ENCODE results near the gene IER2.
"Not testable (repeated sequence)": the region's sequence is repeated elsewhere in the genome, so short reads cannot be mapped to it uniquely, and the experiment has no call there.

IER2 gene

DNA sequence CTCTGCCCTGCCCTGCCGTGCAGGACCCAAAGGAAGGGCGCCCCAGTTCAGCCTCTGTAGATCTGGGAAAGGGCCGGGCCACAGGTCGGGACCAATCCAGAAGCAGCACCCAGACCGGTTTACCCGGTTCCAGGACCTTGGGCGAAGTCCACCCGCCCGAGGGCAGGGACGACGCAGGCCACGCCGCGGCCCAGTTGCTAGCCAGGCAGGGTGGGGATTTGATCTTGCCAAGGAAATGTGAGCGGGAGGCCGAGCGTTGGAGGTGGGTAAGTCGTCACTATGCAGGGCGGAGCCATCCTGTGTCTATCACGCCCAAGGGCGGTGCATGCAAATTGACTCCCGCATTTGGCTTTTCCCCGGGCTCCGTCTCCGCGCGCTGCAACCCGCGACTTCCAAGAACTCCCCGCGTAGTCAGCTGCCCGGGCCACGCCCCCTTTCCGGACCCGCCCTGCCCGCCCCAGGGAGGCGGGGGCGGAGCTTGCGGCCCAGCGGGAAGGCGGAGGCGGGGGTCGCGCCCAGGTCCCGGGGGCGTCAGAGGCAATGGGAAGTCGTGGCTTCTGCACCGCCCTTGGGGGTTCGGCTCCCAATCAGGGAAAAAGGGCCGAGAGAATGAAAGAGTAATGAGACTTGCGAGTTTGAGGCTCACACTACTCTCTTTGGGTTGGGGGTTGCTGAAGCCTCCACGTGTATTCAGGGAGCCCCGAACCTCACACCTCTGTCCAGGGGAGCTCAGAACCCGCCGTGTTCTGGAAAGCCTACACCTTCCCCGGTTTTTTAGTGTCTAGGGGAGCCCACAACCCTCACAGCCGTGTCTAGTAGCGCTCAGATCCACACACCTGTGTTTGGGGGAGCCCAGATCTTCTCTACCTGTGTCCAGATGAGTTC lies 12.8 kb downstream of the IER2 start:
- no peak for TF ChIP-seq Cebpa-rat (IDR thresholded peaks at IDR 0.05)
- Histone ChIP-seq H3K4me3 (peak overlapping the region; percentile 41 to 69 (median 57)), H3K27ac (peak overlapping the region; percentile 90 to 100 (median 97)), H3K27me3 (no peaks in the 10 kb centered on the region), H3K4me1 (peaks cover 90 to 98% (median 96%) of the 10 kb centered on the region in 10 experiments), H3K36me3 (no peaks in the 10 kb centered on the region), H3K9ac (peak overlapping the region; percentile 84 to 95 (median 87)), H3K4me2 (peak overlapping the region; percentile 88 to 99 (median 97)), H3K9me3 (replicated peaks in 1 of 11) (no peaks in the 10 kb centered on the region), H4K20me1 (no peaks in the 10 kb centered on the region)

DNA sequence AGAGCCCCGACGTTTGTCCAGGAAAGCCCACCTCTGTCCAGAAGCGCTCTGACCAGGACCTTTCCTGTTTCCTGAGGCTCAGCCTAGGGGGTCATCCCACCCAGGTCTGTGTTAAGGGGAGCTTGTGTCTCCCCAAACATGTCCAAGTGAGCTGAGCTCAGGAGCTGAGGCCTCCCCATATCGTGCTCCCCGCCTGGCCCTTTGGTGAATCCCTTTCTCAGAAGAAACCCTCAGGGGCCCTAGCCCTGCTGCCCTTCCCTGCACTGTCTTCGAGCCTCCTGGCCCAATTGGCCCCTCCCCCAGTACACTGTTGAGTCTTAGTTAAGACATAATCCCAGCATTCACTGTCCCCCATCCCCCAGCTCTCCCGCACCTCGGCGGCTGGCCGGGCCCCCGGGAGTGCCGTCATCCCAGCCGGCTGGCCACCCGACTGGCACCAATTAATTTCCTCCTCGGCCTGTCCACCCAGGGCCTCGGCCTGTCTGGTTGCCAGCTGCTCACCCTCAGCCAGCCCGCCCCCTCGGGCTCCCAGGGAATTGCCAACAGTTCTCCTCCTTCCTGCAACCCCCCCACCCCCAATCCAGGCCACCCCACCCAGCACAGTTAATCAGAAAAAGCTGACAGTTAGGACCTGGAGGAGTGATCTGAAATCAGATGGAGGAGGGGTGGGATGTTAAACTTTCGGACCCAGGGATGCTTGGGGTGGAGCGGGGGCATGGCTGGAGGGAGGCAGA lies 13.6 kb downstream of the IER2 start:
- peak overlapping the region; percentile 84 to 95 (median 87) for H3K9ac ChIP-seq
- H3K27me3 ChIP-seq, result no peaks in the 10 kb centered on the region
- no peaks in the 10 kb centered on the region for H3K9me3 ChIP-seq (replicated peaks in 1 of 11)
- peaks cover 90 to 98% (median 96%) of the 10 kb centered on the region in 10 experiments for H3K4me1 ChIP-seq
- no peak for TF ChIP-seq Cebpa-rat (IDR thresholded peaks at IDR 0.05)
- peak overlapping the region; percentile 41 to 69 (median 56); a peak in 19 of 20 replicates for H3K4me3 ChIP-seq
- H3K27ac ChIP-seq, result peak overlapping the region; percentile 90 to 100 (median 97)
- no peaks in the 10 kb centered on the region for H4K20me1 ChIP-seq
- peak overlapping the region; percentile 88 to 99 (median 97) for H3K4me2 ChIP-seq
- H3K36me3 ChIP-seq, result no peaks in the 10 kb centered on the region

DNA sequence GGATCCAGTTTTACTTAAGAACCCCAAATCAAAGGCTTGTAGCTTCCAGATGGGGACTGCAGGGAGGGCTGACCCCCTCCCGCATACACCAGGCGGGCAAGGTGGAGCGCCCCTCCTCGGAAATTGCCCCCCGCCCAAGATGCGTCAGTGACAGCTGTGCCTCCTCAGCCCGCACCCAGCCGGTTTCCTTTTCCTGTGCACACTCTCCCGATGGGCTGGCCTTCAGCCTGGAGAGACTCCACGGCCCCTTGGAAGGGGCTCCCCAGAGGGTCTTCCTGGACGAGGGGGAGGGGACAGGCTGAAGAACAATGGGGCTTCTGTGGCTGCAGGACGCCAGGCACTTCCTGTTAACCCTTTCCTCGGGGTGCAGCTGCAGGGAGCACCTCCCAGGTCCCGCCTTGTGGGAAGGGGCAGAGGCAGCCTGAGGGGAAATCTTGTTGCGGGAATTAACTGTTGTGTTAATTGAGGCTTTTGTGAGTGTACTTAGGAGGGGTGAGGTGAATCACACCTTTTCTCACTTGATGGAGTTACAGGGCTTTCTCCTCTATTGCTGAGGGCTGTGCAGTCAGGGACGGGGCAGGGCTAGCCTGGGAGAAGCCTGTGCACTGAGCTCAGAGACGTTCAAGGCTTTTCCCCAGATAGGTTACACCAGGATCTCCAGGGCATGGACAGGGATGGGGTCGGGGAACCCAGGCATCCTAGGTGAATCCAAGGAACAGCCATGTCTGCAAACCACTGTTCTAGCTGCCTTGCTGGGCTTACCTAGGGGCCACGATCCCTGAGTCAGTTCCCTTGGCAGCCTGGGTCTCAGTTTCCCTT lies 14.3 kb downstream of the IER2 start:
- TF ChIP-seq Cebpa-rat (IDR thresholded peaks at IDR 0.05), result no peak
- no peaks in the 10 kb centered on the region for H3K9me3 ChIP-seq (replicated peaks in 1 of 11)
- peak overlapping the region; percentile 28 to 69 (median 55); a peak in 17 of 20 replicates for H3K4me3 ChIP-seq
- H3K27ac ChIP-seq, result peak overlapping the region; percentile 90 to 100 (median 97)
- H3K9ac ChIP-seq, result peak overlapping the region; percentile 84 to 95 (median 87)
- peak overlapping the region; percentile 88 to 99 (median 97) for H3K4me2 ChIP-seq
- no peaks in the 10 kb centered on the region for H3K36me3 ChIP-seq
- no peaks in the 10 kb centered on the region for H4K20me1 ChIP-seq
- H3K27me3 ChIP-seq, result no peaks in the 10 kb centered on the region
- H3K4me1 ChIP-seq, result peaks cover 94 to 98% (median 96%) of the 10 kb centered on the region in 10 experiments

DNA sequence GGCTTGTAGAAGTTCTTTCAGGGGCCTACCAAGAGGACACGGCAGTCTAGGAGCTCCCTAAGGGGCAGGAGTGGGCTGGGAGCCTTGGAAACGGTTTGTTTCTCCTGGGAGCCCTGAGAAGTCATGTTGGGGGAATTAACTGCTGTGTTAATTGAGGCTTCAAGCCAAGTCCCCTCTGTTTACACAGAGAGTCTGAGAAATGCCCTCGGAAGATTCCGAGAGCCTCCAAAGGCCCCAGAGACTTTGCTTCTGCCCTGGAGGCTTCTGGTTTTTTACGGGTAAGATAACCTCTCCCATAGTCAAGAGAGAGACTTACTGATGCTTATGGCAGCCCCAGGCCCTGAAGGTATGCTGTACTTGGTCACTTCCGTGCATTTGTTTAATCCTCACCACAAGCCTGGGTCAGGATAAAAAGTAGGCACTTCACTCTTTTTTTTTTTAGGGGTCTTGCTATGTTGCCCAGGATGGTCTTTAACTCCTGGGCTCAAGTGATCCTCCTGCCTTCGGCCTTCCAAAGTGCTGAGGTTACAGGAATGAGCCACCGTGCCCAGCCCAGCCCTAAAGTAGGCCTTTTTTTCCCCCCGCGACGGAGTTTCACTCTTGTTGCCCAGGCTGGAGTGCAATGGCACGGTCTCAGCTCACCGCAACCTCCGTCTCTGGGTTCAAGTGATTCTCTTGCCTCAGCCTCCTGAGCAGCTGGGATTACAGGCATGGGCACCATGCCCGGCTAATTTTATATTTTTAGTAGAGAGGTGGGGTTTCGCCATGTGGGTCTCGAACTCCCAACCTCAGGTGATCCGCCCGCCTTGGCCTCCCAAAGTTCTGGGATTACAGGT lies 15.2 kb downstream of the IER2 start:
- H3K9ac ChIP-seq, result peak overlapping the region; percentile 84 to 95 (median 87); a peak in 21 of 22 replicates

DNA sequence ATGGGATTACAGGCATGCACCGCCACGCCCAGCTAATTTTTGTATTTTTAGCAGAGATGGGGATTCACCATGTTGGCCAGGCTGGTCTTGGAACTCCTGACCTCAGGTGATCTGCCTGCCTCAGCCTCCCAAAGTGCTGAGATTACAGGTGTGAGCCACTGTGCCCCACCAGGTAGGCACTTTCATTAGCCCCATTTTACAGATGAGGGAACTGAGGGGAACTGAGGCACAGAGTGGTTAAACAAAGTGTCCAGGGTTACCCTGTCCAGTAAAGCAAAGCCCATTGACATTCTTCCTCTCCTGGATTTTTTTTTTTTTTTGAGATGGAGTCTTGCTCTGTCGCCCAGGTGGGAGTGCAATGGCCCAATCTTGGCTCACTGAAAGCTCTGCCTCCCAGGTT lies 15.9 kb downstream of the IER2 start:
- Histone ChIP-seq H3K9ac (peak overlapping the region in 10 of 11 experiments; percentile 75 to 95 (median 88); a peak in 18 of 22 replicates), H3K27ac (peak overlapping the region in 10 of 11 experiments; percentile 96 to 100 (median 97); a peak in 20 of 22 replicates), H3K4me2 (peak overlapping the region; percentile 88 to 99 (median 97)), H3K4me1 (peaks cover 91 to 98% (median 96%) of the 10 kb centered on the region in 10 experiments)
- not testable (repeated sequence) for H3K4me3 ChIP-seq; H3K9me3 ChIP-seq (replicated peaks in 1 of 11); H3K36me3 ChIP-seq; H4K20me1 ChIP-seq; H3K27me3 ChIP-seq

More for the DNA sequence above, 15.2 kb downstream of the IER2 start:
- H3K4me1 ChIP-seq, result peaks cover 94 to 98% (median 96%) of the 10 kb centered on the region in 10 experiments
- H3K4me3 ChIP-seq, result peak overlapping the region in 8 of 10 experiments; percentile 44 to 69 (median 56); a peak in 15 of 20 replicates
- no peak for TF ChIP-seq Cebpa-rat (IDR thresholded peaks at IDR 0.05)
- no peaks in the 10 kb centered on the region for H3K36me3 ChIP-seq
- no peaks in the 10 kb centered on the region for H4K20me1 ChIP-seq
- H3K27me3 ChIP-seq, result no peaks in the 10 kb centered on the region
- H3K27ac ChIP-seq, result peak overlapping the region; percentile 90 to 100 (median 97)
- H3K9me3 ChIP-seq (replicated peaks in 1 of 11), result no peaks in the 10 kb centered on the region
- H3K4me2 ChIP-seq, result peak overlapping the region; percentile 88 to 99 (median 97)

DNA sequence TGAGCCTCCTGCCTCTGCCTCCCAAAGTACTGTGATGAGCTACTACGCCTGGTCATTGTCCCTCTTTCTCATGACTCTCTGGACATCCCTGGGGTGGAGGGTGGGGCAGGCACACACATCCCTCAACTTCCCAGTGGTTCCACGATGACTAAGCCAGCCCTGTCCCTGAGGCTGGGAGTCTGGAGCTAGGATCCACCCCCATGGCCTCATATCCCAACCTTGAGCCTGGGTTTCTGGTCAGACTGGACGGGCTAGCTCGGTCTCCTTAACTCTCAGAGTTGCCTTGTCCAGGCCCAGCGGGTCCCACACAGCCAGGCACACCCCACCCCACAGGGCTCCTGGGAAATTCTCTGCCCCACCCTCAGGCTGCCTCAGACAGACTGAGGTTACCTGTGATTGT lies 19.6 kb downstream of the IER2 start:
- peak overlapping the region; percentile 88 to 99 (median 97) for H3K4me2 ChIP-seq
- peak overlapping the region; percentile 8 to 100 (median 97); a peak in 20 of 22 replicates for H3K27ac ChIP-seq
- H3K4me1 ChIP-seq, result peaks cover 88 to 100% (median 97%) of the 10 kb centered on the region in 10 experiments
- H3K27me3 ChIP-seq, result no peaks in the 10 kb centered on the region
- no peak overlapping the region for H3K4me3 ChIP-seq
- no peaks in the 10 kb centered on the region for H3K9me3 ChIP-seq (replicated peaks in 1 of 11)
- H3K9ac ChIP-seq, result peak overlapping the region in 8 of 11 experiments; percentile 10 to 95 (median 88); a peak in 12 of 22 replicates
- H4K20me1 ChIP-seq, result no peaks in the 10 kb centered on the region
- no peak for TF ChIP-seq Cebpa-rat (IDR thresholded peaks at IDR 0.05)
- H3K36me3 ChIP-seq, result no peaks in the 10 kb centered on the region

DNA sequence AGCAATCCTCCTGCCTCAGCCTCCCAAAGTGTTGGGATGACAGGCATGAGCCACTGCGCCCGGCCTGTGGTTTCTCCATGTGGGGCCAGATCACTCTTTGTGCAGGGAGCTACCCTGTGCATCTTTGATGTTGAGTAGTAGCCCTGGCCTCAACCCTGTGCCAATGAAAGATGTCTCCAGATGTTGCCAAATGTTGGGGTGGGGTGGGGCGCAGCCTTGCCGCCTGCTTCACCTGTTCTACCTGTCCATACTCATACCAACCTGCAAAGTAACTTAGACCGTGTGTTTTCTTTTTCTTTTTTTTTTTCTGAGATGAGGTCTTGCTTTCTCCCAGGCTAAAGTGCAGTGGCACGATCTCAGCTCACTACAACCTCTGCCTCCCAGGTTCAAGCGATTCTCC lies 20.9 kb downstream of the IER2 start:
- Histone ChIP-seq H3K9me3 (replicated peaks in 1 of 11) (no peaks in the 10 kb centered on the region), H4K20me1 (no peaks in the 10 kb centered on the region), H3K27me3 (no peaks in the 10 kb centered on the region), H3K9ac (peak overlapping the region in 4 of 11 experiments; percentile 32 to 82 (median 53); a peak in 5 of 22 replicates), H3K36me3 (no peaks in the 10 kb centered on the region), H3K27ac (peak overlapping the region in 9 of 11 experiments; percentile 85 to 100 (median 97); a peak in 16 of 22 replicates), H3K4me1 (peaks cover 74 to 97% (median 93%) of the 10 kb centered on the region in 10 experiments), H3K4me3 (no peak overlapping the region), H3K4me2 (peak overlapping the region in 10 of 11 experiments; percentile 79 to 99 (median 96); a peak in 20 of 22 replicates)
- TF ChIP-seq Cebpa-rat (IDR thresholded peaks at IDR 0.05), result no peak
